KMS-11 (cell line): ENCODE measurements around the gene GALNT15.

Experiments used
- H2AFZ ChIP-seq: fragments of 200-600 bp; sonication (generic); 2 replicates; pipeline ENCODE4 v1.6.1; 2016; ENCODE audit warnings: antibody characterized with exemption, mixed run types, low read depth
- H3K27ac ChIP-seq: fragments of 200-600 bp; sonication (generic); 2 replicates; pipeline ENCODE4 v1.6.1; 2016; ENCODE audit warnings: mild to moderate bottlenecking, mixed run types
- H3K27me3 ChIP-seq: fragments of 200-600 bp; sonication (generic); 2 replicates; pipeline ENCODE4 v1.6.1; 2017; ENCODE audit warnings: mild to moderate bottlenecking, low read depth, mixed run types, moderate library complexity; ENCODE audit not compliant: insufficient read depth
- H3K36me3 ChIP-seq: fragments of 200-600 bp; sonication (generic); 2 replicates; pipeline ENCODE4 v1.6.1; 2017; ENCODE audit warnings: mild to moderate bottlenecking, mixed run types; ENCODE audit not compliant: insufficient read depth
- H3K4me1 ChIP-seq: fragments of 200-600 bp; sonication (generic); 2 replicates; pipeline ENCODE4 v1.6.1; 2016; ENCODE audit warnings: mild to moderate bottlenecking, low read depth, mixed run types; ENCODE audit not compliant: poor library complexity, severe bottlenecking
- H3K4me2 ChIP-seq: fragments of 200-600 bp; sonication (generic); 2 replicates; pipeline ENCODE4 v1.7.0; 2016; ENCODE audit warnings: mild to moderate bottlenecking, mixed run types
- H3K4me3 ChIP-seq: fragments of 200-600 bp; sonication (generic); IDR thresholded peaks from 2 replicates; pipeline ENCODE4 v1.6.1; 2017; ENCODE audit warnings: low read depth, low read length, mixed read lengths; ENCODE audit not compliant: insufficient read depth
- H3K79me2 ChIP-seq: fragments of 200-600 bp; sonication (generic); 2 replicates; pipeline ENCODE4 v1.6.1; 2016; ENCODE audit warnings: low read depth, mixed run types; ENCODE audit not compliant: insufficient read depth
- H3K9ac ChIP-seq: fragments of 200-600 bp; sonication (generic); 2 replicates; pipeline ENCODE4 v1.6.1; 2016; ENCODE audit warnings: mild to moderate bottlenecking, mixed run types
- H4K20me1 ChIP-seq: fragments of 200-600 bp; sonication (generic); 2 replicates; pipeline ENCODE4 v1.6.1; 2016; ENCODE audit warnings: mild to moderate bottlenecking, mixed run types; ENCODE audit not compliant: insufficient read depth
- TF ChIP-seq, protein P1 (sequence below): fragments of 200-600 bp; sonication (generic); conservative IDR thresholded peaks from 2 replicates; pipeline ENCODE4 v1.6.1; 2017; ENCODE audit warnings: low read depth, mild to moderate bottlenecking, antibody characterized with exemption, low read length, moderate library complexity, mixed read lengths

Gene GALNT15

DNA sequence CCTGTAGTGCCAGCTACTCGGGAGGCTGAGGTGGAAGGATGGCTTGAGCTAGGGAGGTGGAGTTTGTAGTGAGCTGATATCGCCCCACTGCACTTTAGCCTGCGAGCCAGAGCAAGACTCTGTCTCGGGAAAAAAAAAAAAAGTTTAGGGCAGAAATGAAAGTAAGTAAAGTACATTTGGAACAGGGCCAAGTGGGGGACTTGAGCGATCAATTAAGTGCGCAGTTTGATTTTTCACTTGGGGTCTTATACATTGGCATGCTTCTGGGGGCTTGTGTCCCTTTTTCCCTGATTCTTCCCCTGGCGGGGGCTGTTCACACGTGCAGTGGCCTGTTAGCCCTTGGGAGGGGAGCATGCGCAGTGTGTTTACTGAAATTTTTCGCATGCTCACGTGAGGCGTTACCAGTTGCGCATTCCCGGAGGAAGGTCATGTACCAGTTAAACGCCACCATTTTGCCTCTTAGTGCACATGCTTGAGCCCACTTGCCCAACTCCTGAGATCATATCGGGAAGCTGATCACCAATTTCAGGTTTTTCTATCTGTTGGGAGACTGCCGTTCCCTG is 42.0 kb downstream of the GALNT15 start:
- Histone ChIP-seq H3K4me1 (no peaks in the 10 kb centered on the region), H3K4me3 (no peak overlapping the region), H3K36me3 (no peaks in the 10 kb centered on the region), H3K4me2 (no peak overlapping the region), H4K20me1 (no peaks in the 10 kb centered on the region), H3K27me3 (no peaks in the 10 kb centered on the region), H3K9ac (no peak overlapping the region), H3K27ac (no peak overlapping the region), H3K79me2 (no peaks in the 10 kb centered on the region), H2AFZ (no peak overlapping the region)
- TF ChIP-seq, protein P1, sequence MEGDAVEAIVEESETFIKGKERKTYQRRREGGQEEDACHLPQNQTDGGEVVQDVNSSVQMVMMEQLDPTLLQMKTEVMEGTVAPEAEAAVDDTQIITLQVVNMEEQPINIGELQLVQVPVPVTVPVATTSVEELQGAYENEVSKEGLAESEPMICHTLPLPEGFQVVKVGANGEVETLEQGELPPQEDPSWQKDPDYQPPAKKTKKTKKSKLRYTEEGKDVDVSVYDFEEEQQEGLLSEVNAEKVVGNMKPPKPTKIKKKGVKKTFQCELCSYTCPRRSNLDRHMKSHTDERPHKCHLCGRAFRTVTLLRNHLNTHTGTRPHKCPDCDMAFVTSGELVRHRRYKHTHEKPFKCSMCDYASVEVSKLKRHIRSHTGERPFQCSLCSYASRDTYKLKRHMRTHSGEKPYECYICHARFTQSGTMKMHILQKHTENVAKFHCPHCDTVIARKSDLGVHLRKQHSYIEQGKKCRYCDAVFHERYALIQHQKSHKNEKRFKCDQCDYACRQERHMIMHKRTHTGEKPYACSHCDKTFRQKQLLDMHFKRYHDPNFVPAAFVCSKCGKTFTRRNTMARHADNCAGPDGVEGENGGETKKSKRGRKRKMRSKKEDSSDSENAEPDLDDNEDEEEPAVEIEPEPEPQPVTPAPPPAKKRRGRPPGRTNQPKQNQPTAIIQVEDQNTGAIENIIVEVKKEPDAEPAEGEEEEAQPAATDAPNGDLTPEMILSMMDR = no peak

DNA sequence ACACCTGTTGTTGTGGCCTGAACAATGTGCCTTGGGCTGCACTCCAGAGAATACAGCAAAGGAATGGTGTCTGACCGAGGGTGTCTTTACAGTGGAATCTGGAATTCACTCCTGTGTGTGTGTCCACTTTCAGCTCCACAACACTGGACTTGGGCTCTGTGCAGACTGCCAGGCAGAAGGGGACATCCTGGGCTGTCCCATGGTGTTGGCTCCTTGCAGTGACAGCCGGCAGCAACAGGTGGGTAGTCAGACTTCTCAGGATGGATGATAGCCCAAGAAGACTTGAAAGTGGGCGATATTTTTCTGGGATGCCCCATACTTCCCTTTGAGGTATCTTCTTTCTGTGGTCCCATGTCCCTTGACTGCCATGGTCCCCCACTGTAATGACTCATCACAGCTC is 45.3 kb downstream of the GALNT15 start:
- no peak overlapping the region for H3K27ac ChIP-seq
- no peak overlapping the region for H3K9ac ChIP-seq
- no peak overlapping the region for H3K4me3 ChIP-seq
- TF ChIP-seq, protein P1 = no peak
- H3K36me3 ChIP-seq = no peaks in the 10 kb centered on the region
- no peaks in the 10 kb centered on the region for H4K20me1 ChIP-seq
- H2AFZ ChIP-seq = no peak overlapping the region
- H3K27me3 ChIP-seq = no peaks in the 10 kb centered on the region
- peaks cover 3% of the 10 kb centered on the region for H3K4me1 ChIP-seq
- H3K4me2 ChIP-seq = no peak overlapping the region
- no peaks in the 10 kb centered on the region for H3K79me2 ChIP-seq

DNA sequence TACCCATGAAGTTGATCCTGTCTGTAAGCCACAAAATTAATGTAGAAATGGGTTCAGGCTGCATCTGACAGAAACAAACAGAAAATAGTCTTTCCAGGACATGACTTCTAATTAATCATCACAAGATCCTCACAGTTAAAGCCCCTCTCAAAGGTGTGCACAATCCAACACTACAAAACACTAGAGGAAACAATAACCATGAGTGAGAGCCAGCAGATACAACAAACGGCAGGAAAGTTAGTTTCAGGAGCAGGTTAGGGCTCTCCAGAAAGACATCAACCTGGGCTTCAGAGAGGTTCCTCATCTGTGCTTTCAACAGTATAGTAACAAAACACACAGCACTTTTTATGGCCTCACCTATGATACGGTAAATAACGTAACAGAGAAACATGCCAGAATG is 47.5 kb downstream of the GALNT15 start:
- no peak overlapping the region for H3K27ac ChIP-seq
- H3K27me3 ChIP-seq = no peaks in the 10 kb centered on the region
- H2AFZ ChIP-seq = no peak overlapping the region
- TF ChIP-seq, protein P1 = no peak
- no peak overlapping the region for H3K4me2 ChIP-seq
- no peaks in the 10 kb centered on the region for H3K79me2 ChIP-seq
- H4K20me1 ChIP-seq = no peaks in the 10 kb centered on the region
- H3K9ac ChIP-seq = no peak overlapping the region
- no peak overlapping the region for H3K4me3 ChIP-seq
- H3K36me3 ChIP-seq = no peaks in the 10 kb centered on the region
- peaks cover 3% of the 10 kb centered on the region for H3K4me1 ChIP-seq

DNA sequence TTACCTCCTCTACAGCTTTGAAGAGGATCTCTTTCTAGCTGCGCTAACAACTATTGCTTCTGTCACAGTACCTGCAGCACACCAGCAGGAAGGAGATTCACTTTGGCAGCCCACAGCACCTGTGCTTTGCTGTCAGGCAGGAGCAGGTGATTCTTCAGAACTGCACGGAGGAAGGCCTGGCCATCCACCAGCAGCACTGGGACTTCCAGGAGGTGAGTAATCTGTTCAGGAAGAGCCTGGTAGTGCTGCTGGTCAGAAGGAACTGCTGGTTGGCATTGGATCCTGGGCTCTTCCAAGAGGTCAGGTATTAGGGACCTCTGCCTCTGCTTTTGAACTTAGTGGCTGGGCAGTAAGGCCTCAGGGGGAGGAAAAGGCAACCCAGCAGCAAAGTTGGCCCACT is 48.1 kb downstream of the GALNT15 start:
- Histone ChIP-seq H3K27me3 (no peaks in the 10 kb centered on the region), H3K36me3 (no peaks in the 10 kb centered on the region), H3K4me3 (no peak overlapping the region), H4K20me1 (no peaks in the 10 kb centered on the region), H2AFZ (no peak overlapping the region), H3K79me2 (no peaks in the 10 kb centered on the region), H3K4me2 (no peak overlapping the region), H3K27ac (no peak overlapping the region), H3K9ac (no peak overlapping the region), H3K4me1 (peaks cover 3% of the 10 kb centered on the region)
- TF ChIP-seq, protein P1 = no peak
